Endothelial cell of umbilical vein (primary cell): ENCODE data around the gene RABIF. TPM values are rescaled to one million over a fixed set of nuclear protein-coding genes. Genes with fewer than 3 reads are reported as not detected.
A peak's percentile ranks its signal among the peaks of the same experiment; 100 is the strongest.

Experiments used
- BruUV-seq: library from RNA; stranded (reverse); fragments of 400-500 nt; replicated peaks from 2 replicates; lab custom pipeline; 2021; lab: Mats Ljungman, UMichigan
- CTCF ChIA-PET: fragments of 300-600, 350-600 bp; sonication (Branson Sonifier 250); formaldehyde crosslinking; loops from one replicate; lab custom pipeline; 2021; ENCODE audit warnings: antibody characterized with exemption, inconsistent platforms; lab: Charles Lee
- POLR2A ChIA-PET: fragments of 300-600, 350-600 bp; sonication (Branson Sonifier 250); formaldehyde crosslinking; loops from one replicate; lab custom pipeline; 2021; ENCODE audit warnings: antibody characterized with exemption, inconsistent platforms; lab: Charles Lee
- DNase-seq: peaks from one replicate; pipeline ENCODE4 v3.0.0-alpha.2; 2011; ENCODE audit warnings: low read depth, low spot score
- FAIRE-seq: peaks from 2 replicates; lab custom pipeline; 2011; peaks lifted over from hg19 to GRCh38; lab: Jason Lieb, UNC
- H2AFZ ChIP-seq: 2 replicates; pipeline ENCODE4 v1.6.0; 2012; ENCODE audit warnings: low read depth, low read length, control low read depth, inconsistent platforms
- H3K27ac ChIP-seq: 2 replicates; pipeline ENCODE4 v1.5.1; 2011; ENCODE audit warnings: low read depth, mild to moderate bottlenecking, control low read depth, low read length, moderate library complexity; ENCODE audit not compliant: insufficient read depth
- H3K27me3 ChIP-seq, 2 experiments: 2 replicates each; pipeline versions ENCODE4 v1.6.0 to v1.6.1; 2011; ENCODE audit warnings: low read length in 2 of 2, mixed read lengths in 1 of 2; ENCODE audit not compliant: control insufficient read depth in 2 of 2, insufficient read depth in 2 of 2
- H3K36me3 ChIP-seq, 2 experiments: 2 replicates in 1 of 2; 3 replicates in 1 of 2; pipeline ENCODE4 v1.5.1; 2011; ENCODE audit warnings: low read length in 2 of 2, mild to moderate bottlenecking in 1 of 2, moderate library complexity in 1 of 2; ENCODE audit not compliant: control insufficient read depth in 2 of 2, insufficient read depth in 2 of 2; ENCODE audit errors: extremely low read depth in 1 of 2
- H3K4me1 ChIP-seq: 3 replicates; pipeline ENCODE4 v1.5.1; 2011; ENCODE audit warnings: mild to moderate bottlenecking, low read length; ENCODE audit not compliant: control insufficient read depth, insufficient read depth; ENCODE audit errors: extremely low read depth
- H3K4me2 ChIP-seq: 2 replicates; pipeline ENCODE4 v1.6.1; 2011; ENCODE audit warnings: low read length, control low read depth, mixed read lengths; ENCODE audit not compliant: insufficient read depth
- H3K4me3 ChIP-seq, 3 experiments: fragments of 200-600 bp in 1 of 3; sonication (generic), shearing (Covaris generic) in 1 of 3; replicated peaks in 1 of 3; 2 replicates each; pipeline ENCODE4 v1.5.1; 2011 to 2016; ENCODE audit warnings: control low read depth in 3 of 3, low read length in 3 of 3, mild to moderate bottlenecking in 2 of 3, inconsistent platforms in 1 of 3, low read depth in 1 of 3, moderate library complexity in 1 of 3; ENCODE audit not compliant: insufficient read depth in 1 of 3
- H3K79me2 ChIP-seq: 2 replicates; pipeline ENCODE4 v1.6.0; 2012; ENCODE audit warnings: low read length, inconsistent platforms; ENCODE audit not compliant: control insufficient read depth, insufficient read depth
- H3K9ac ChIP-seq: replicated peaks from 2 replicates; pipeline ENCODE3; 2011; ENCODE audit warnings: low read length, control low read depth; ENCODE audit not compliant: insufficient read depth; ENCODE audit errors: extremely low read depth
- H3K9me1 ChIP-seq: replicated peaks from 3 replicates; pipeline ENCODE4 v1.6.0; 2011; ENCODE audit warnings: mild to moderate bottlenecking, low read length; ENCODE audit not compliant: control insufficient read depth, insufficient read depth; ENCODE audit errors: extremely low read depth
- H3K9me3 ChIP-seq: replicated peaks from 2 replicates; pipeline ENCODE4 v1.5.1; 2012; ENCODE audit warnings: low read length, inconsistent platforms; ENCODE audit not compliant: control insufficient read depth, insufficient read depth
- H4K20me1 ChIP-seq: replicated peaks from 2 replicates; pipeline ENCODE3; 2011; ENCODE audit warnings: mild to moderate bottlenecking, low read length; ENCODE audit not compliant: control insufficient read depth, insufficient read depth; ENCODE audit errors: extremely low read depth
- CTCF ChIP-seq, 2 donors: IDR thresholded peaks; 1 replicate in 1 of 2; 2 replicates in 1 of 2; pipeline ENCODE4 v1.5.1; 2011; ENCODE audit warnings: low read length in 2 of 2, mild to moderate bottlenecking in 2 of 2, moderate library complexity in 2 of 2, control low read depth in 1 of 2, inconsistent platforms in 1 of 2, low read depth in 1 of 2; ENCODE audit not compliant: insufficient read depth in 1 of 2; ENCODE audit errors: extremely low read depth in 1 of 2
- JUN ChIP-seq: IDR thresholded peaks from 2 replicates; pipeline ENCODE4 v1.6.1; 2011; ENCODE audit warnings: borderline replicate concordance, low read depth; ENCODE audit not compliant: insufficient read length, insufficient read depth
- MAX ChIP-seq: IDR thresholded peaks from 2 replicates; pipeline ENCODE4 v1.6.1; 2011; ENCODE audit not compliant: insufficient read depth, insufficient read length
- MYC ChIP-seq: IDR thresholded peaks from one replicate; pipeline ENCODE4 v1.6.1; 2011; ENCODE audit warnings: mild to moderate bottlenecking, low read depth, low read length
- POLR2AphosphoS5 ChIP-seq: IDR thresholded peaks from 2 replicates; pipeline ENCODE4 v1.6.1; 2012; ENCODE audit warnings: low read depth, mild to moderate bottlenecking, control low read depth, low read length, moderate library complexity; ENCODE audit not compliant: insufficient read depth
- dilution Hi-C: fragments of 300-500 bp; cut with MboI; formaldehyde crosslinking; loops from one replicate; pipeline ENCODE4 v1.15.0; 2019; ENCODE audit warnings: low sequenced_read_pairs; ENCODE audit not compliant: extremely low pct_ligation_motif_present
- intact Hi-C: fragments of 100-400 bp; cut with micrococcal nuclease; formaldehyde crosslinking; loops from one replicate; pipeline ENCODE4 v1.10.0; 2022
- polyA plus RNA-seq, 4 experiments: library from polyadenylated mRNA; depleted of rRNA in 3 of 4; stranded (reverse) in 3 of 4; unstranded in 1 of 4; fragments of >200 nt; gene quantifications; 2 replicates each; pipeline versions ENCODE4 v1.2.1 to v1.2.3, GENCODE V29; 2011 to 2012; ENCODE audit warnings: missing spikeins in 1 of 4
- total RNA-seq: library from RNA; stranded (reverse); gene quantifications from 2 replicates; pipeline ENCODE4 v1.2.3, GENCODE V29; 2021

RABIF gene
- total and polyA plus RNA-seq, 2 donors (not counting 3 experiments of a cell fraction or from before 2014, with no cell fraction given) = 15.8 to 17.1 TPM

GRCh38 chr1:202858331-202858730 is 30.6 kb downstream of the RABIF start:
- Histone ChIP-seq H3K36me3 (no peaks in the 10 kb centered on the region), H3K4me3 (no peak overlapping the region), H4K20me1 (no peaks in the 10 kb centered on the region), H3K27ac (no peak overlapping the region), H3K27me3 (peaks cover 3% of the 10 kb centered on the region in 2 experiments), H3K9me1 (no peaks in the 10 kb centered on the region), H3K9me3 (no peaks in the 10 kb centered on the region), H3K9ac (no peak overlapping the region), H3K4me2 (no peak overlapping the region), H3K4me1 (peaks cover 10% of the 10 kb centered on the region), H3K79me2 (no peaks in the 10 kb centered on the region), H2AFZ (no peak overlapping the region)
- ChIA-PET POLR2A (no interaction called here), CTCF (interaction anchor here (1.3 kb wide), 1 partner anchor 19 kb away, joined by 3 read pairs; no protein-coding TSS in a partner anchor)
- no TSS peak for BruUV-seq
- dilution Hi-C loops = no loop called here
- DNase-seq (peak; percentile 53), FAIRE-seq (peak; percentile 70)
- TF ChIP-seq POLR2AphosphoS5 (peak; percentile 22), MYC (no peak)
- intact Hi-C loops = no loop called here

- no peak overlapping the region for H2AFZ ChIP-seq
- H3K4me2 ChIP-seq = no peak overlapping the region
- ChIA-PET CTCF (no interaction called here), POLR2A (no interaction called here)
- H3K27me3 ChIP-seq = no peaks in the 10 kb centered on the region
- H3K4me3 ChIP-seq = no peak overlapping the region
- H3K4me1 ChIP-seq = peaks cover 10% of the 10 kb centered on the region
- intact Hi-C loops (no loop called here), dilution Hi-C loops (no loop called here)
- no peaks in the 10 kb centered on the region for H3K9me1 ChIP-seq
- no peak overlapping the region for H3K9ac ChIP-seq
- no peaks in the 10 kb centered on the region for H3K9me3 ChIP-seq
- H3K79me2 ChIP-seq = no peaks in the 10 kb centered on the region
- DNase-seq = no peak
- BruUV-seq = no TSS peak
- no peak for TF ChIP-seq MAX
- TF ChIP-seq JUN = no peak
- no peak for TF ChIP-seq CTCF (IDR thresholded peaks at IDR 0.05; ENCODE audit: extremely low read depth in 1 of 2, insufficient read depth in 1 of 2, low read depth in 1 of 2, low read length in 2 of 2)
- TF ChIP-seq MYC = no peak
- no peaks in the 10 kb centered on the region for H3K36me3 ChIP-seq
- no peaks in the 10 kb centered on the region for H4K20me1 ChIP-seq
- no peak overlapping the region for H3K27ac ChIP-seq
- no peak for FAIRE-seq
Measured at GRCh38 chr1:202857136-202857610, 31.8 kb downstream of the RABIF start.
